ENCODE data around the gene PCNX1.

The PCNX1 gene

DNA sequence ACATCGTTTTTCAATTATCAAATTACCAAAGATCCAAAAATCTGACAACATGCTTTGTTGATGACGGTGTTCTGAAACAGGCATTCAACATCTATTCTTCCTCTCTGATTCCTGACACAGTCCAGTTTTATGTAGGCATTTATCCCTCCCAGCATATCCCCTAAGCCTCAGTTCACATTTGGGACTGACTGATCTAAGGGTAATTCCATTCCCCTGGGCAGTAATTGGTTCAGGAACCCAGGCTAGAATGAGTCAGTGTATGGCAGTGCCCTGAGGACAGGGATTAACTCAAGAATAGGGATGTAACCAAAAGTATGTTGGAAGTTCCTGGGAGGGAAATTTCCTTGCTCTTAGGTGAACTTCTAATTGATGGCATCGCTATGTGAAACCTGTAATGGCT lies 10.3 kb upstream of the PCNX1 start:
- TF ChIP-seq, protein P1, sequence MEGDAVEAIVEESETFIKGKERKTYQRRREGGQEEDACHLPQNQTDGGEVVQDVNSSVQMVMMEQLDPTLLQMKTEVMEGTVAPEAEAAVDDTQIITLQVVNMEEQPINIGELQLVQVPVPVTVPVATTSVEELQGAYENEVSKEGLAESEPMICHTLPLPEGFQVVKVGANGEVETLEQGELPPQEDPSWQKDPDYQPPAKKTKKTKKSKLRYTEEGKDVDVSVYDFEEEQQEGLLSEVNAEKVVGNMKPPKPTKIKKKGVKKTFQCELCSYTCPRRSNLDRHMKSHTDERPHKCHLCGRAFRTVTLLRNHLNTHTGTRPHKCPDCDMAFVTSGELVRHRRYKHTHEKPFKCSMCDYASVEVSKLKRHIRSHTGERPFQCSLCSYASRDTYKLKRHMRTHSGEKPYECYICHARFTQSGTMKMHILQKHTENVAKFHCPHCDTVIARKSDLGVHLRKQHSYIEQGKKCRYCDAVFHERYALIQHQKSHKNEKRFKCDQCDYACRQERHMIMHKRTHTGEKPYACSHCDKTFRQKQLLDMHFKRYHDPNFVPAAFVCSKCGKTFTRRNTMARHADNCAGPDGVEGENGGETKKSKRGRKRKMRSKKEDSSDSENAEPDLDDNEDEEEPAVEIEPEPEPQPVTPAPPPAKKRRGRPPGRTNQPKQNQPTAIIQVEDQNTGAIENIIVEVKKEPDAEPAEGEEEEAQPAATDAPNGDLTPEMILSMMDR (IDR thresholded peaks at IDR 0.05; ENCODE audit: low read depth, low read length, missing control alignments): no peak
- no peak for DNase-seq (ENCODE audit: extremely low read depth, low read depth)
- no peak overlapping the region for H3K4me3 ChIP-seq (replicated peaks; ENCODE audit: low read depth, low read length)

DNA sequence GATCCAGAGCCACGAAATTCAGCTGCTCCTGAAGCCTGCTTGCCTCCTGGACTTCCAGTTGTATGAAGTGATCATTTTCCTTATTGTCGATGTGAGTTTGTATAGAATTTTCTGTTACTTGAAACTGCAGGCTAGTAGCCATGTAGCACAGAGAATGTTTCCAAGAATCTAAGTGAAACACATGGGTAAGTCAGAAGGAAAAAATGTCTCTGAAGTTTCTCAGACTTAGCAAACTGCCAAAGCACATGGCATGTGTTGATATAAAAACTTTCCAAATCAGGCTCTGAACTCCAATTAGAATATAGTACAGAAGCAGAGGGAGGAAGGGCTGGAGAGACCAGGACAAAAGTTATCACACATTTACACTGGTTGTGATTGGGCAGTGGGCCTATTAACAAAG lies 9.8 kb upstream of the PCNX1 start:
- no peak overlapping the region for H3K4me3 ChIP-seq (replicated peaks; ENCODE audit: low read depth, low read length)
- no peak for DNase-seq (ENCODE audit: extremely low read depth, low read depth)
- TF ChIP-seq, protein P1 (IDR thresholded peaks at IDR 0.05; ENCODE audit: low read depth, low read length, missing control alignments): no peak

DNA sequence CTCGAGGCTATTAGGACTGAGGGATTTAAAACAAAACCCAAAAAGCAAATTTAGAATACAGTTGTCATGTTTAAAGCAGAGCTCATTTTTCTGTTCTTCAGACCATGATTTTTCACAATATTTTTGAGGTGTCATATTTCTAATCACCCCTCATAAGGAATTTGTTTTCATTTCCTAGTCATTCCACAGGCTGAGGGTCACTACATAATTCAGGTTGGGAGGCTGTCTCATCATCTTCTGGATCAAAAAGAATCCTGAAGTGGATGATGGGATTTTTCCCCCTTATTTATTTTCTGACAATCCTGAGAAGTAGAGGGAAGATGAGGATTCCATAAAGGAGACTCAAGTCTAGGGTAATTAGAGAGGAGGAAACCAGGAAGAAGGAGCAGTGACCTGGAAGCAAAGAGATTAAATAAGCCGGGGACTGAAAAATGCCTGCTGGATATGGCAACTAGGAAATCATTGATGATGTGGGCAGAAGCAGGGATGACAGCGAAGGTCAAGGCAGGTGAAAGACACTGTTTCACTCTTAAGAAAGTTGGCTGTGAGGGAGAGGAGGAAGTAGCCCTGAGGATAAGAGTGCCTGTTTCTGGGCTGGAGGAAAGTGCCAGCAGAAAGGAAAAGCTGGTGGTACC lies 9.0 kb upstream of the PCNX1 start:
- no peak for DNase-seq (ENCODE audit: extremely low read depth, low read depth)
- no peak overlapping the region for H3K4me3 ChIP-seq (replicated peaks; ENCODE audit: low read depth, low read length)
- TF ChIP-seq, protein P1 (IDR thresholded peaks at IDR 0.05; ENCODE audit: low read depth, low read length, missing control alignments): no peak

DNA sequence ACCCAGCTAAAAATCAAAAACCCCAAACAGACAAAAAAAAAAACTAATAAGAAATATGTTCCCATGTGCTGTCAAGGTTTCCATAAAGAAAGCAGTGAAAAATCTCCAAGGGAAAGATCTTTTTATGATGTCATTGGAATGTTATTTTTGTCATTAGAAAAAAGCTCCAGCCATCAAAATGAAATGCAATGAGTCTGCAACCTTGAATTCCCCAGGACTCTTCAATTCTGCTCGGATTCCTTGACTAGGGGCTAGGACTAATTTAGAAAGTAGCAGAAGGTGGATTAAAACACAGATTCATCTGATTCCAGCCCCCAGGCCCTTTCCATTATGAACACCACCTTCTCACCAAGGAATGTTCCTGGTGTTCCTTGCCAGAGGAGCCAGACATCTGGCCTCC lies 6.0 kb upstream of the PCNX1 start:
- no peak for DNase-seq (ENCODE audit: extremely low read depth, low read depth)
- H3K4me3 ChIP-seq (replicated peaks; ENCODE audit: low read depth, low read length): no peak overlapping the region
- TF ChIP-seq, protein P1 (IDR thresholded peaks at IDR 0.05; ENCODE audit: low read depth, low read length, missing control alignments): no peak

DNA sequence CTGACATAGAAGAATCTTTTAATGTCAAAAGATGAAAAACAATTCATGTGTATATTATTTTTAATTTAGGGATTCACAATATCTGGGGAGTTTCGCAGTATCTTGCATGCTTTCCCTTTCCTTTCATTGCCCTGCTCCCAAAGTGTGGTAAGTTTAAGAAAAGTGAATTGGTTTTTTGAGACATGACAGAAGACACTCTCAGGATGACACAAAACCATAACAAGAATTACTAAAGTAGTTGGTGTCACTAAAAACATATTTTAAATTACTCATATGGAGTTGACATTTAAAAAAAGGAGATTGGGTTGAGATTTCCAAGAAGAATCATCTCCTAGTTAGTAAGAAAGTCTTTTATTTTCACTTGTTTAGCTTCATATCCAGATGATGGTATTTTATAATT lies 5.1 kb upstream of the PCNX1 start:
- no peak for DNase-seq (ENCODE audit: extremely low read depth, low read depth)
- TF ChIP-seq, protein P1 (IDR thresholded peaks at IDR 0.05; ENCODE audit: low read depth, low read length, missing control alignments): no peak
- H3K4me3 ChIP-seq (replicated peaks; ENCODE audit: low read depth, low read length): no peak overlapping the region

DNA sequence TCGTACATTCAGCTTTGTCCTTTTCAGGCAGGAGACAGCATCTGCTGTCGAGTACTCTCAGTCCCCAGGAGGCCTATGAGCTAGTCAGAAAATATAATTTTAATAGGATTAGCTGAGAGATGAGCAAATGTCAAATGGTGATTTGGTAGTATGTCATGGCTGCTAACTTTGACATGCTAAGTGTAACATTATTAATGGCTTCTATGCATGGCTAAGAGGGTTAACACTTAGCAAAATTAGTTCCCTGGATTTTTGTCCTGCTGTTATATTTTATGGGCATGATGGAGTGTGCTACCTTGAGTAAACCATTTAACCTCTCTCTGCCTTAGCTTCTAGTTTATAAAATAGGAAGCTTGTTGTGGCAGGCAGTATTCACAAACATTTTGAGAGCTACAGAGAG lies 2.9 kb upstream of the PCNX1 start:
- TF ChIP-seq, protein P1 (IDR thresholded peaks at IDR 0.05; ENCODE audit: low read depth, low read length, missing control alignments): no peak
- no peak for DNase-seq (ENCODE audit: extremely low read depth, low read depth)

DNA sequence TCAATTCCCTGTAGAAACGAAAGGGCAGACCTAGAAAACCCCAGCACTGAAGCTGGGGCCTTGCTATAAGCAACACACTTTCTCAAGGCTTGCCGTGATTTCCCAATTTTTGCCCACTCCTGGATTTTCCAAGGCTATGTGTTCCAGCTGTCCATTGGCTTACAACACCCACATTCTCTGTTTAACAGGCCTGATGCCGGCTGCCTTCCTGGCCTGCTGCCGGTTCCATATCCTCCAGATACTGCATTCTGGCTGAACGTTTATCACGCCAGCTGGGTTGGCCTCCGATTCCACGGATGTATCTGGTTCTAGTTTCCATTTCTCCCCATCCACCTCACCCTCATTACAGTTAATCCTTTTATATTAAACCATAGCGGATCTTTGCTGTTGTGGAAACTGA lies 2.0 kb upstream of the PCNX1 start:
- 0 out of 2 replicates have a peak overlapping the region, but pooled peaks have one; percentile 9 for H3K4me3 ChIP-seq (replicated peaks; ENCODE audit: low read depth, low read length)
- DNase-seq (ENCODE audit: extremely low read depth, low read depth): no peak
- TF ChIP-seq, protein P1 (IDR thresholded peaks at IDR 0.05; ENCODE audit: low read depth, low read length, missing control alignments): no peak

More for the DNA sequence above, 2.9 kb upstream of the PCNX1 start:
- no peak overlapping the region for H3K4me3 ChIP-seq (replicated peaks; ENCODE audit: low read depth, low read length)

Measured in HFF-Myc (cell line).